Loucy (cell line): Measurements from ENCODE around the gene DCP1B.

Source experiments
- H2AFZ ChIP-seq: fragments of 200-600 bp; sonication (generic); 2 replicates; pipeline ENCODE4 v1.6.0; 2016; ENCODE audit warnings: antibody characterized with exemption, mild to moderate bottlenecking, low read length, moderate library complexity
- H3F3A ChIP-seq: fragments of 200-600 bp; 2 replicates; pipeline ENCODE4 v1.6.0; 2016; ENCODE audit warnings: antibody characterized with exemption, low read depth, mild to moderate bottlenecking
- H3K27me3 ChIP-seq: fragments of 200-600 bp; sonication (generic); 2 replicates; pipeline ENCODE4 v1.6.1; 2014; ENCODE audit warnings: low read length, mild to moderate bottlenecking; ENCODE audit not compliant: insufficient read depth, poor library complexity, severe bottlenecking
- H3K36me3 ChIP-seq: fragments of 200-600 bp; sonication (generic); 2 replicates; pipeline ENCODE4 v1.6.1; 2016; ENCODE audit warnings: low read length; ENCODE audit not compliant: insufficient read depth
- H3K4me1 ChIP-seq: fragments of 200-600 bp; sonication (generic); 2 replicates; pipeline ENCODE4 v1.5.1; 2014; ENCODE audit warnings: low read length, mild to moderate bottlenecking; ENCODE audit not compliant: insufficient read depth, poor library complexity, severe bottlenecking
- H3K4me2 ChIP-seq: fragments of 200-600 bp; sonication (generic); 2 replicates; pipeline ENCODE4 v1.6.0; 2014; ENCODE audit warnings: antibody characterized with exemption, low read length, low read depth, mild to moderate bottlenecking; ENCODE audit not compliant: poor library complexity, severe bottlenecking
- H3K4me3 ChIP-seq: fragments of 200-600 bp; sonication (generic); 2 replicates; pipeline ENCODE4 v1.5.1; 2014; ENCODE audit warnings: low read length, mild to moderate bottlenecking, mixed read lengths; ENCODE audit not compliant: poor library complexity, severe bottlenecking
- H3K79me2 ChIP-seq: fragments of 200-600 bp; sonication (generic); 2 replicates; pipeline ENCODE4 v1.6.1; 2014; ENCODE audit warnings: low read length; ENCODE audit not compliant: insufficient read depth
- H3K9ac ChIP-seq: fragments of 200-600 bp; sonication (generic); 2 replicates; pipeline ENCODE4 v1.6.0; 2014; ENCODE audit warnings: mild to moderate bottlenecking, low read depth, low read length, moderate library complexity; ENCODE audit not compliant: poor library complexity, severe bottlenecking
- H3K9me2 ChIP-seq: fragments of 200-600 bp; sonication (generic); replicated peaks from 2 replicates; pipeline ENCODE4 v1.6.1; 2016; ENCODE audit warnings: low read depth, low read length, mixed read lengths
- H3K9me3 ChIP-seq: fragments of 200-600 bp; sonication (generic); 2 replicates; pipeline ENCODE4 v1.6.1; 2014; ENCODE audit warnings: mild to moderate bottlenecking, antibody characterized with exemption, low read length, low read depth; ENCODE audit not compliant: insufficient read depth
- H4K20me1 ChIP-seq: fragments of 200-600 bp; sonication (generic); 2 replicates; pipeline ENCODE4 v1.6.0; 2014; ENCODE audit warnings: antibody characterized with exemption, low read length, mild to moderate bottlenecking; ENCODE audit not compliant: insufficient read depth, poor library complexity, severe bottlenecking
- EZH2phosphoT487 ChIP-seq: fragments of 200-600 bp; IDR thresholded peaks from 2 replicates; pipeline ENCODE4 v1.6.1; 2018; ENCODE audit warnings: antibody characterized with exemption, mild to moderate bottlenecking, moderate library complexity, borderline replicate concordance
- TF ChIP-seq, protein P1 (sequence below): fragments of 200-600 bp; sonication (generic); conservative IDR thresholded peaks from 2 replicates; pipeline ENCODE4 v1.5.1; 2014; ENCODE audit warnings: mild to moderate bottlenecking, antibody characterized with exemption, low read length

DCP1B gene

DNA sequence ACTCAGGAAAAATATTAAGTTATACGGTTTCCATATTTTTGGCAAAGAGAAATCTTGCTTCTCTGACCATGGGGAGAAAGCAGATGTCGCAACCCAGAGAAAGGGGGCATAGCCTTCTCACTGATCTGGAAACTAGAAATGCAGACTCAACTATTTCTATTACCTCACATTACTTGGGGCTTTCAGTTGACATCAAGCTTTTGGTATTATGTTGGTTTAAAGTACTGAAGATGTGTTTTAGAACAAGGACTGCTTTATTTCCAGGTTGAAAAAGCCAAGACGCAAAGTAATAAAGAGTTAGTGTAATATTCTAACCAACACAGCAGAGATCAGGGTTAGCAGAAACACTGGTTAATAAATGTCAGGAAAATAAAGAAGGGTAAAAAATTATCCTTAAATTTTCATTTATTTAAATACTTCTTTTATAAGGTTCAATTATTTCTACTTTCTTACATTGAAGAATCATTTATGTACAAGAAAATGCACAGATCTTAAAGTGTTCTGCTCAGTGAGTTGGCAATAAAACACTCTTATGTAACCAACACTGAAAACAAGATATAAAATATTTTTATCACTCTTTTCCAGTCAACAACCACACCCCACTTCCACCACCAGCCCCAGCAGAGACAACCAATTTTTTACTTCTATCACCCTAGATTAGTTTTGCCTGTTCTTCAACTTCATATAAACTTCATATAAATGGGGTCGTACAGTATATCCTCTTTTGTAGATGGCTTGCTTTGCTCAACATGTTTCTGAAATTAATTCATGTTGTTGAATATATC, 26.0 kb downstream of the DCP1B start:
- Histone ChIP-seq H3K4me3 (no peak overlapping the region), H3K27me3 (no peaks in the 10 kb centered on the region)

DNA sequence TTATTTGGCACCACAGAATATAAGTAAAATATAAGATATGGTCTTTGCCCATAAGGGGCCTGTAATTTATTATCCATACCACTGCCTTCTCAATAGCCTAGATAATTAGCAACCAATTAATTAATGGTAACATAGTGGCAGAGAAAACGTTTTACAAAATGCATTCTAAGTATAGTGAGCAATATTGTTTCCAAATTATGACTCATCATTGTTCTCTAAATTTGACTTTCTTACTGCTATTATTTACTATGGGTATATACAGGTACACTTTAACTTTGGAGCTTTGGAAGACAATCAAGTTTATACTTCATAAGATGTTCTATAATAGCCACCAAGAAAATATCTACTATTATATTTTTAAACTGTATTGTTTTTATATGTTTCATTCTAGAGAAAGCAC, 26.7 kb downstream of the DCP1B start:
- Histone ChIP-seq H2AFZ (no peak overlapping the region), H3K4me2 (no peak overlapping the region)

More for the DNA sequence above, 26.0 kb downstream of the DCP1B start:
- Histone ChIP-seq H3K4me2 (no peak overlapping the region), H3K9me3 (no peaks in the 10 kb centered on the region), H3K4me1 (no peaks in the 10 kb centered on the region), H3K9ac (no peak overlapping the region), H3K79me2 (no peaks in the 10 kb centered on the region), H3F3A (no peaks in the 10 kb centered on the region), H2AFZ (no peak overlapping the region), H3K9me2 (no peaks in the 10 kb centered on the region), H4K20me1 (no peaks in the 10 kb centered on the region), H3K36me3 (no peaks in the 10 kb centered on the region)
- TF ChIP-seq, protein P1, sequence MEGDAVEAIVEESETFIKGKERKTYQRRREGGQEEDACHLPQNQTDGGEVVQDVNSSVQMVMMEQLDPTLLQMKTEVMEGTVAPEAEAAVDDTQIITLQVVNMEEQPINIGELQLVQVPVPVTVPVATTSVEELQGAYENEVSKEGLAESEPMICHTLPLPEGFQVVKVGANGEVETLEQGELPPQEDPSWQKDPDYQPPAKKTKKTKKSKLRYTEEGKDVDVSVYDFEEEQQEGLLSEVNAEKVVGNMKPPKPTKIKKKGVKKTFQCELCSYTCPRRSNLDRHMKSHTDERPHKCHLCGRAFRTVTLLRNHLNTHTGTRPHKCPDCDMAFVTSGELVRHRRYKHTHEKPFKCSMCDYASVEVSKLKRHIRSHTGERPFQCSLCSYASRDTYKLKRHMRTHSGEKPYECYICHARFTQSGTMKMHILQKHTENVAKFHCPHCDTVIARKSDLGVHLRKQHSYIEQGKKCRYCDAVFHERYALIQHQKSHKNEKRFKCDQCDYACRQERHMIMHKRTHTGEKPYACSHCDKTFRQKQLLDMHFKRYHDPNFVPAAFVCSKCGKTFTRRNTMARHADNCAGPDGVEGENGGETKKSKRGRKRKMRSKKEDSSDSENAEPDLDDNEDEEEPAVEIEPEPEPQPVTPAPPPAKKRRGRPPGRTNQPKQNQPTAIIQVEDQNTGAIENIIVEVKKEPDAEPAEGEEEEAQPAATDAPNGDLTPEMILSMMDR, result no peak
- no peak for TF ChIP-seq EZH2phosphoT487

DNA sequence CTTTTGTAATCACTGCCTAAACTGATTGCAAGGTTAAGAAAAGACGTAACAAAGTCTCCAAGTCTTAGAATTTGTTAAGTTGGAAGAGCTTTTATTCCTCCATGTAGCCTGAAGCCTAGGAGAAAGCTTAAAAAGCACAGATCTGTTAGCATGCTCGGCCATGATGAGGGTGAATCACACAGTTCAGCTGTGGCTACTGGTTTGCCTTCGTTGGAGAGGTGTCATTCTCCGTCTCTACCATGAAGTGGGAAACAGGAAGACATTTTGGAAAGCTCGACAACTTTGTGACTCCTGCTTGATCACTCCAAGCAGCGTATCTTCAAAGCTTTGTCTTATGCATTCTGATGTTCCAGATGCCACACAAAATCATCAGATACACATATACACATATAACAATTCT, 27.1 kb downstream of the DCP1B start:
- Histone ChIP-seq H4K20me1 (no peaks in the 10 kb centered on the region), H3K36me3 (no peaks in the 10 kb centered on the region), H3K9me3 (no peaks in the 10 kb centered on the region), H3K27me3 (no peaks in the 10 kb centered on the region), H3K4me3 (no peak overlapping the region), H3K4me2 (no peak overlapping the region), H2AFZ (no peak overlapping the region), H3K9me2 (no peaks in the 10 kb centered on the region), H3K79me2 (no peaks in the 10 kb centered on the region), H3K4me1 (no peaks in the 10 kb centered on the region), H3K9ac (no peak overlapping the region), H3F3A (no peaks in the 10 kb centered on the region)
- TF ChIP-seq, protein P1, result no peak
- TF ChIP-seq EZH2phosphoT487, result no peak

More for the DNA sequence above, 26.7 kb downstream of the DCP1B start:
- Histone ChIP-seq H3K4me1 (no peaks in the 10 kb centered on the region), H3K79me2 (no peaks in the 10 kb centered on the region), H4K20me1 (no peaks in the 10 kb centered on the region), H3K27me3 (no peaks in the 10 kb centered on the region), H3K9me2 (no peaks in the 10 kb centered on the region), H3K4me3 (no peak overlapping the region), H3K9me3 (no peaks in the 10 kb centered on the region), H3K36me3 (no peaks in the 10 kb centered on the region), H3F3A (no peaks in the 10 kb centered on the region), H3K9ac (no peak overlapping the region)
- TF ChIP-seq EZH2phosphoT487, result no peak
- TF ChIP-seq, protein P1, result no peak
